ENCODE data around the gene MMP10.
A peak's percentile ranks its signal among the peaks of the same experiment; 100 is the strongest.

Gene MMP10

DNA sequence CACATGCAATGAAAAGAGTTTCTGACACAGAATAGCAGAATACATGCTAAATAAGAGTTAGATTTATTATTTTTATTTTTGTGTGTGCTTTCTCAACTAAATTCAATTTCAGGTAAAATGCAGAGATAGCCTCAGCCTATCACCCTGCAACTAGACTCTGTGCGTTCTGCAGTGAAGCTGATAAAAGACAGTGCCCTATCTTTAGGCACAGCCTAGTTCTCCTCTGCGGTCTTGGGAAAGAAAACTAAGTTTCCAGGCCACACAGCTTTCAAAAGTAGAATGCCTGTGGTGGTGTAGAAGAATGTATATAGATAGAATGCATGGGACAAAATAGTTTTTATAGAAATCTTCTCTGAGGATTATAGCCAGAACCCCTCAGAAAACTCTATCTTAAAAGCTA, 29.5 kb upstream of the MMP10 start:
- Histone ChIP-seq H3K27me3 (ENCODE audit: insufficient read depth, insufficient read length) (no peaks in the 10 kb centered on the region), H3K4me1 (ENCODE audit: insufficient read depth, insufficient read length) (no peaks in the 10 kb centered on the region), H3K4me3 (ENCODE audit: insufficient read length, low read depth) (no peak overlapping the region), H3K36me3 (ENCODE audit: insufficient read depth, insufficient read length, low read length) (no peaks in the 10 kb centered on the region), H3K9me3 (ENCODE audit: insufficient read depth, low read length) (no peaks in the 10 kb centered on the region), H3K9ac (ENCODE audit: insufficient read length, low read depth) (no peak overlapping the region)
- DNase-seq (ENCODE audit: low read depth, low spot score) = no peak
- TF ChIP-seq ZNF274 (IDR thresholded peaks at IDR 0.05; ENCODE audit: low read depth, low read length) (no peak), SUZ12 (IDR thresholded peaks at IDR 0.05; ENCODE audit: extremely low read depth, insufficient read depth, insufficient read length) (no peak), YY1 (IDR thresholded peaks at IDR 0.05; ENCODE audit: insufficient read depth, insufficient read length) (no peak)

DNA sequence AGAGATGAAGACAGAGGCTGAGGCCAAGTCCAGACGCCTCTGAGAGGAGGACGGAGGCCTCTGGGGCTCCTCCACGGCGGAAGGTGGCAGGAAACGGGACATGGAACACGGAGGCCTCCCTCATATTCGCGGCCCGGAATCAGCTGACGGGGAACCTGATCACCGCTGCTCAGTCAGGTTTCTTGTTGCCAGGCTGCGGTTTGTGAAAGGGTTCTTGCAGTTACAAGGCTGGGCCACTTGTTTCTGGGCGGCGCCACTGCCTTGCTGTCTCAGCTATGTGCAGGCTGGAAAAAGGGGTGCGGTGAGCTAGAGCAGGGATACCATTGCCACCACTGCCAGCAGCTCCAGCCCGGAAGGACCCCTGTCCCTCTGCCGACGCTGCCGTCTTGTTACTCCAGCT, 27.5 kb upstream of the MMP10 start:
- no peak overlapping the region for H3K9ac ChIP-seq (ENCODE audit: insufficient read length, low read depth)
- TF ChIP-seq ZNF274 (IDR thresholded peaks at IDR 0.05; ENCODE audit: low read depth, low read length) (no peak), YY1 (IDR thresholded peaks at IDR 0.05; ENCODE audit: insufficient read depth, insufficient read length) (no peak), SUZ12 (IDR thresholded peaks at IDR 0.05; ENCODE audit: extremely low read depth, insufficient read depth, insufficient read length) (no peak)
- H3K4me1 ChIP-seq (ENCODE audit: insufficient read depth, insufficient read length) = no peaks in the 10 kb centered on the region
- no peak overlapping the region for H3K4me3 ChIP-seq (ENCODE audit: insufficient read length, low read depth)
- no peaks in the 10 kb centered on the region for H3K27me3 ChIP-seq (ENCODE audit: insufficient read depth, insufficient read length)
- DNase-seq (ENCODE audit: low read depth, low spot score) = peak; percentile 9
- H3K9me3 ChIP-seq (ENCODE audit: insufficient read depth, low read length) = no peaks in the 10 kb centered on the region
- no peaks in the 10 kb centered on the region for H3K36me3 ChIP-seq (ENCODE audit: insufficient read depth, insufficient read length, low read length)

DNA sequence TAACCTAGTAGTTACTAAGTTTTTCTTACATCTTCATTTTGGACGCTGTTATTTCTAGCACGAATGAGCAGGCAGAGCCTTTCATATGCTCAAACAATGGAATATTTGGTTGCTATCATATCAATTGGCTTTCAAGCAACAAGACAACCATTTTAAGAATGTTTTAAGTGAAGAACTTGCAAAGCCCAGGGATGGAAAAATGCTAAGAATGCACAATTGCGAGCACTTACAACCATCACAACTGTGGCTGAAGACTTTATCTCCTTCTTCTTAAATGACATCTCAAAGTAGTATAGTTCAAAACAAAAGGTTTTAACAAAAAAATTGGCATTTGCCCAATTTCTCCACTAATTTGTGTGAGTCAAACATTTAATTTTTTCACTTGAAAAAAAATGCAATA, 25.9 kb upstream of the MMP10 start:
- H3K36me3 ChIP-seq (ENCODE audit: insufficient read depth, insufficient read length, low read length) = no peaks in the 10 kb centered on the region
- no peak for TF ChIP-seq YY1 (IDR thresholded peaks at IDR 0.05; ENCODE audit: insufficient read depth, insufficient read length)
- no peak for TF ChIP-seq ZNF274 (IDR thresholded peaks at IDR 0.05; ENCODE audit: low read depth, low read length)
- TF ChIP-seq SUZ12 (IDR thresholded peaks at IDR 0.05; ENCODE audit: extremely low read depth, insufficient read depth, insufficient read length) = no peak

GRCh38 chr11:102802341-102802740, 21.9 kb upstream of the MMP10 start:
- Histone ChIP-seq H3K36me3 (ENCODE audit: insufficient read depth, insufficient read length, low read length) (no peaks in the 10 kb centered on the region), H3K9ac (ENCODE audit: insufficient read length, low read depth) (no peak overlapping the region), H3K4me3 (ENCODE audit: insufficient read length, low read depth) (no peak overlapping the region), H3K27me3 (ENCODE audit: insufficient read depth, insufficient read length) (no peaks in the 10 kb centered on the region), H3K4me1 (ENCODE audit: insufficient read depth, insufficient read length) (no peaks in the 10 kb centered on the region), H3K9me3 (ENCODE audit: insufficient read depth, low read length) (no peaks in the 10 kb centered on the region)
- DNase-seq (ENCODE audit: low read depth, low spot score) = no peak
- no peak for TF ChIP-seq YY1 (IDR thresholded peaks at IDR 0.05; ENCODE audit: insufficient read depth, insufficient read length)
- no peak for TF ChIP-seq SUZ12 (IDR thresholded peaks at IDR 0.05; ENCODE audit: extremely low read depth, insufficient read depth, insufficient read length)
- TF ChIP-seq ZNF274 (IDR thresholded peaks at IDR 0.05; ENCODE audit: low read depth, low read length) = no peak

More for the DNA sequence above, 25.9 kb upstream of the MMP10 start:
- Histone ChIP-seq H3K9ac (ENCODE audit: insufficient read length, low read depth) (no peak overlapping the region), H3K9me3 (ENCODE audit: insufficient read depth, low read length) (no peaks in the 10 kb centered on the region), H3K4me3 (ENCODE audit: insufficient read length, low read depth) (no peak overlapping the region), H3K27me3 (ENCODE audit: insufficient read depth, insufficient read length) (no peaks in the 10 kb centered on the region), H3K4me1 (ENCODE audit: insufficient read depth, insufficient read length) (no peaks in the 10 kb centered on the region)
- no peak for DNase-seq (ENCODE audit: low read depth, low spot score)

DNA sequence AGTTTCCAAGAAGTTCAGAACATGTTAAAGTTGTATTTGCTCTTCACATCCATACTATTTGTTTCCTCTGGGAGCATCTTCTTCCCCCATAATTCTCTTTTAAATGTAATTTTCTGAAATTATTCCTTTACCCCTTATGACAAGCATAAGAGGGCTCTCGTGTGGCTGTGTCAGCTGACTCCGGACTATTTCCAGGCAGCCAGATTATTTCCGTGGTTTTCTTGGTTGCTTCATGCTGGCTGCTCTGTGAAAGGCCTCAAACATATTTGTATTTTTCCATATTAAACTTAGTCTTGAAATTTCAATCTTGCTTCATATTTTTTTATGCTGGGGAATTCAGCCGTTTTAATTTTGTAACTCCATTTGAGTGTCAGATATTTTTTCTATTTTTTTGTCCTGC, 20.3 kb upstream of the MMP10 start:
- Histone ChIP-seq H3K27me3 (ENCODE audit: insufficient read depth, insufficient read length) (no peaks in the 10 kb centered on the region), H3K9ac (ENCODE audit: insufficient read length, low read depth) (no peak overlapping the region), H3K36me3 (ENCODE audit: insufficient read depth, insufficient read length, low read length) (no peaks in the 10 kb centered on the region), H3K9me3 (ENCODE audit: insufficient read depth, low read length) (no peaks in the 10 kb centered on the region), H3K4me1 (ENCODE audit: insufficient read depth, insufficient read length) (no peaks in the 10 kb centered on the region), H3K4me3 (ENCODE audit: insufficient read length, low read depth) (no peak overlapping the region)
- TF ChIP-seq ZNF274 (IDR thresholded peaks at IDR 0.05; ENCODE audit: low read depth, low read length) (no peak), SUZ12 (IDR thresholded peaks at IDR 0.05; ENCODE audit: extremely low read depth, insufficient read depth, insufficient read length) (no peak), YY1 (IDR thresholded peaks at IDR 0.05; ENCODE audit: insufficient read depth, insufficient read length) (no peak)
- DNase-seq (ENCODE audit: low read depth, low spot score) = no peak

- TF ChIP-seq YY1 (IDR thresholded peaks at IDR 0.05; ENCODE audit: insufficient read depth, insufficient read length) = no peak
- no peak for TF ChIP-seq ZNF274 (IDR thresholded peaks at IDR 0.05; ENCODE audit: low read depth, low read length)
- TF ChIP-seq SUZ12 (IDR thresholded peaks at IDR 0.05; ENCODE audit: extremely low read depth, insufficient read depth, insufficient read length) = no peak
- no peak for DNase-seq (ENCODE audit: low read depth, low spot score)
- H3K4me1 ChIP-seq (ENCODE audit: insufficient read depth, insufficient read length) = no peaks in the 10 kb centered on the region
These were observed 19.4 kb upstream of the MMP10 start for GRCh38 chr11:102799681-102800340.

GRCh38 chr11:102798012-102798746, 17.8 kb upstream of the MMP10 start, which contains the start of gene MMP1:
Gene MMP1, minus strand, starts transcription at chr11:102798160. Its CDS starts 68 bp downstream, at chr11:102798092.
- Histone ChIP-seq H3K4me3 (ENCODE audit: insufficient read length, low read depth) (no peak within 1 kb of the TSS), H3K36me3 (ENCODE audit: insufficient read depth, insufficient read length, low read length) (no peaks in the 10 kb centered on the region), H3K9me3 (ENCODE audit: insufficient read depth, low read length) (no peaks in the 10 kb centered on the region), H3K4me1 (ENCODE audit: insufficient read depth, insufficient read length) (no peaks in the 10 kb centered on the region), H3K27me3 (ENCODE audit: insufficient read depth, insufficient read length) (no peaks in the 10 kb centered on the region), H3K9ac (ENCODE audit: insufficient read length, low read depth) (no peak within 1 kb of the TSS)
- DNase-seq (ENCODE audit: low read depth, low spot score) = no peak
- TF ChIP-seq YY1 (IDR thresholded peaks at IDR 0.05; ENCODE audit: insufficient read depth, insufficient read length) = no peak
- no peak for TF ChIP-seq ZNF274 (IDR thresholded peaks at IDR 0.05; ENCODE audit: low read depth, low read length)
- TF ChIP-seq SUZ12 (IDR thresholded peaks at IDR 0.05; ENCODE audit: extremely low read depth, insufficient read depth, insufficient read length) = no peak

More at GRCh38 chr11:102799681-102800340, 19.4 kb upstream of the MMP10 start:
- Histone ChIP-seq H3K9ac (ENCODE audit: insufficient read length, low read depth) (no peak overlapping the region), H3K4me3 (ENCODE audit: insufficient read length, low read depth) (no peak overlapping the region), H3K27me3 (ENCODE audit: insufficient read depth, insufficient read length) (no peaks in the 10 kb centered on the region), H3K9me3 (ENCODE audit: insufficient read depth, low read length) (no peaks in the 10 kb centered on the region), H3K36me3 (ENCODE audit: insufficient read depth, insufficient read length, low read length) (no peaks in the 10 kb centered on the region)
